ENCODE measurements around the gene YKT6. TPM values are rescaled to one million over a fixed set of nuclear protein-coding genes. Genes with fewer than 3 reads are reported as not detected.

YKT6 gene
- total RNA-seq (2021) (109 and 142 TPM in 2 replicates), Bru-seq, nascent RNA (percentile 89 among the genes with signal in this experiment), BruChase-seq, experiment 1, labeled RNA remaining after a 2-hour chase (percentile 91 among the genes with signal in this experiment), BruChase-seq, experiment 2, labeled RNA remaining after a 6-hour chase (percentile 97 among the genes with signal in this experiment)
- long read RNA-seq, transcript YKT6-201 (7 exons, 2,696 nt) = major isoform, 50 of 76 reads
- long read RNA-seq, partial matches to known transcripts = 3 of 76 reads
- long read RNA-seq, other reads (novel, unspliced or antisense) = 21 of 76 reads

DNA sequence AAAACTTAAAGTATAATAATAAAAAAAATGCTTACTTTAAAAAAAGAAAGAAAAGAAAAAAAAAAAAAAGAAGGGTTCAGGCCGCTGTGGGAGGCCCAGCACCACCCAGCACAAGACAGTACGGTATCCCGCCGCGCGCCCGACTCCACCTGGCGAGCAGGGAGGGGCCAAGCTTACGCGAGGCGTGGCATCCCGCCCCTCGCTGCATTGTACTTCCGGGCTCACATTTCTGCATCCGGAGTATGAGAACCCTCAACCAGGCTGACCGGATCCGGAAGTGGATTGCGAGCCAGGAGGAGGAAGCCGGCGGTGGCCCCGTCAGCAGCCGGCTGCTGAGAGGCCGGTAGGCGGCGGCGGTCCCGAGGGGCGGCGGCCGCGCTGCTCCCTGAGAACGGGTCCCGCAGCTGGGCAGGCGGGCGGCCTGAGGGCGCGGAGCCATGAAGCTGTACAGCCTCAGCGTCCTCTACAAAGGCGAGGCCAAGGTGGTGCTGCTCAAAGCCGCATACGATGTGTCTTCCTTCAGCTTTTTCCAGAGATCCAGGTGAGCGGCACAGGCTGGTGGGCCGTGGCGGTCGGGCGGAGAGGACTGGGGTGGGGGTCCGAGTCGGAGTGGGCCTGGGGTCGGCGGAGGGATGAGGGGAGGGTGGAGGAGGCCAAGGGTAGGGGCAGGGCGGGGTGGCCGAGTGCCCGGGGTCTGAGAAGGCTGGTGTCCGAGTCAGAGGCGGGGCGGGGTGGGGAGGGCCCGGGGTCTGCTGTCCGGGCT lies at the start of gene YKT6:
TSS of gene YKT6 (plus strand) at position 280 of the 763 bp plus-strand sequence. CDS start at position 438, 158 bp downstream.
- H3K79me2 ChIP-seq (ENCODE audit: low read depth) = peaks cover 41% of the 10 kb centered on the region
- ChIA-PET POLR2A (ENCODE audit: unreplicated experiment) (interaction anchor here (0.5 to 0.7 kb wide), 5 partner anchors 37 to 207 kb away, joined by 3 to 13 read pairs (median 4); no protein-coding TSS in a partner anchor), CTCF (interaction anchor here (0.6 to 1.6 kb wide), 6 partner anchors 22 to 772 kb away, joined by 3 to 19 read pairs (median 6); no protein-coding TSS in a partner anchor)
- peak within 1 kb of the TSS; percentile 94 for H3K4me2 ChIP-seq
- no peaks in the 10 kb centered on the region for H3K9me3 ChIP-seq (ENCODE audit: insufficient read depth, low read depth)
- H3K27me3 ChIP-seq (ENCODE audit: insufficient read depth, low read depth) = no peaks in the 10 kb centered on the region
- DNase-seq = peak; percentile 97 to 98
- peaks cover 17% of the 10 kb centered on the region for H3K36me3 ChIP-seq (ENCODE audit: low read depth)
- TF ChIP-seq, protein P1, sequence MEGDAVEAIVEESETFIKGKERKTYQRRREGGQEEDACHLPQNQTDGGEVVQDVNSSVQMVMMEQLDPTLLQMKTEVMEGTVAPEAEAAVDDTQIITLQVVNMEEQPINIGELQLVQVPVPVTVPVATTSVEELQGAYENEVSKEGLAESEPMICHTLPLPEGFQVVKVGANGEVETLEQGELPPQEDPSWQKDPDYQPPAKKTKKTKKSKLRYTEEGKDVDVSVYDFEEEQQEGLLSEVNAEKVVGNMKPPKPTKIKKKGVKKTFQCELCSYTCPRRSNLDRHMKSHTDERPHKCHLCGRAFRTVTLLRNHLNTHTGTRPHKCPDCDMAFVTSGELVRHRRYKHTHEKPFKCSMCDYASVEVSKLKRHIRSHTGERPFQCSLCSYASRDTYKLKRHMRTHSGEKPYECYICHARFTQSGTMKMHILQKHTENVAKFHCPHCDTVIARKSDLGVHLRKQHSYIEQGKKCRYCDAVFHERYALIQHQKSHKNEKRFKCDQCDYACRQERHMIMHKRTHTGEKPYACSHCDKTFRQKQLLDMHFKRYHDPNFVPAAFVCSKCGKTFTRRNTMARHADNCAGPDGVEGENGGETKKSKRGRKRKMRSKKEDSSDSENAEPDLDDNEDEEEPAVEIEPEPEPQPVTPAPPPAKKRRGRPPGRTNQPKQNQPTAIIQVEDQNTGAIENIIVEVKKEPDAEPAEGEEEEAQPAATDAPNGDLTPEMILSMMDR (conservative IDR thresholded peaks at IDR 0.05) = peak; percentile 68; the same call in 1 of the 2 replicates
- TF ChIP-seq EZH2 (IDR thresholded peaks at IDR 0.05; ENCODE audit: low read depth) = no peak
- H3F3A ChIP-seq (ENCODE audit: insufficient read depth, low read depth) = no peaks in the 10 kb centered on the region; the same call in 1 of the 2 replicates
- H3K4me1 ChIP-seq (replicated peaks; ENCODE audit: insufficient read depth) = peaks cover 9% of the 10 kb centered on the region
- H3K27ac ChIP-seq = 0 out of 2 replicates have a peak within 1 kb of the TSS, but pooled peaks have one; percentile 10
- peak within 1 kb of the TSS; percentile 85 for H2AFZ ChIP-seq
- BruUV-seq (replicated peaks) = no TSS peak
- intact Hi-C loops (cut with micrococcal nuclease; ENCODE audit: unreplicated experiment) = loop anchor here (1.0 kb wide), 4 partner anchors 38 to 129 kb away; partner anchors contain the start of genes POLD2 and POLM
- H4K20me1 ChIP-seq (ENCODE audit: insufficient read depth) = peaks cover 30% of the 10 kb centered on the region
- no peaks in the 10 kb centered on the region for H3K9me2 ChIP-seq (ENCODE audit: insufficient read depth)
- H3K4me3 ChIP-seq = peak within 1 kb of the TSS; percentile 97

GRCh38 chr7:44151956-44152355 lies 48.8 kb upstream of the YKT6 start:
- no peaks in the 10 kb centered on the region for H4K20me1 ChIP-seq (ENCODE audit: insufficient read depth)
- ChIA-PET POLR2A (ENCODE audit: unreplicated experiment) (no interaction called here), CTCF (no interaction called here)
- TF ChIP-seq EZH2 (IDR thresholded peaks at IDR 0.05; ENCODE audit: low read depth) = no peak
- TF ChIP-seq, protein P1 (conservative IDR thresholded peaks at IDR 0.05) = no peak
- no peaks in the 10 kb centered on the region for H3K27me3 ChIP-seq (ENCODE audit: insufficient read depth, low read depth)
- H3K4me3 ChIP-seq = no peak overlapping the region
- no peaks in the 10 kb centered on the region for H3K79me2 ChIP-seq (ENCODE audit: low read depth)
- intact Hi-C loops (cut with micrococcal nuclease; ENCODE audit: unreplicated experiment) = no loop called here
- no peaks in the 10 kb centered on the region for H3F3A ChIP-seq (ENCODE audit: insufficient read depth, low read depth)
- no peaks in the 10 kb centered on the region for H3K9me3 ChIP-seq (ENCODE audit: insufficient read depth, low read depth)
- BruUV-seq (replicated peaks) = no TSS peak
- no peak overlapping the region for H2AFZ ChIP-seq
- no peak for DNase-seq
- no peaks in the 10 kb centered on the region for H3K9me2 ChIP-seq (ENCODE audit: insufficient read depth)
- peaks cover 14% of the 10 kb centered on the region for H3K4me1 ChIP-seq (replicated peaks; ENCODE audit: insufficient read depth)
- H3K36me3 ChIP-seq (ENCODE audit: low read depth) = no peaks in the 10 kb centered on the region
- H3K27ac ChIP-seq = no peak overlapping the region
- H3K4me2 ChIP-seq = no peak overlapping the region

All from PC-9 (cell line).